HT1080 (cell line): ENCODE results near the gene CACNA1I. TPM values are rescaled to one million over a fixed set of nuclear protein-coding genes. Genes with fewer than 3 reads are reported as not detected.
"Not testable (repeated sequence)": the region's sequence is repeated elsewhere in the genome, so short reads cannot be mapped to it uniquely, and the experiment has no call there.

Experiments
- DNase-seq: peaks from one replicate; pipeline ENCODE4 v3.0.0-alpha.2; 2015; ENCODE audit warnings: low read depth
- polyA plus RNA-seq, 2 experiments: library from polyadenylated mRNA; depleted of rRNA; stranded (reverse); fragments of >200 nt; gene quantifications; 2 replicates each; pipeline ENCODE4 v1.2.3, GENCODE V29; 2015
- total RNA-seq: library from RNA; depleted of rRNA; stranded (reverse); fragments of >200 nt; shearing (Covaris generic); gene quantifications from 2 replicates; pipeline ENCODE4 v1.2.3, GENCODE V29; 2014; rRNA removed

The CACNA1I gene
- not detected in 2 replicates for total RNA-seq
- polyA plus RNA-seq (2015; cell fraction: cytosol; rRNA removed), result 0.01 TPM in 1 of 2 replicates, not detected in the other
- not detected in 2 replicates for polyA plus RNA-seq (2015; cell fraction: nucleus; rRNA removed)

DNA sequence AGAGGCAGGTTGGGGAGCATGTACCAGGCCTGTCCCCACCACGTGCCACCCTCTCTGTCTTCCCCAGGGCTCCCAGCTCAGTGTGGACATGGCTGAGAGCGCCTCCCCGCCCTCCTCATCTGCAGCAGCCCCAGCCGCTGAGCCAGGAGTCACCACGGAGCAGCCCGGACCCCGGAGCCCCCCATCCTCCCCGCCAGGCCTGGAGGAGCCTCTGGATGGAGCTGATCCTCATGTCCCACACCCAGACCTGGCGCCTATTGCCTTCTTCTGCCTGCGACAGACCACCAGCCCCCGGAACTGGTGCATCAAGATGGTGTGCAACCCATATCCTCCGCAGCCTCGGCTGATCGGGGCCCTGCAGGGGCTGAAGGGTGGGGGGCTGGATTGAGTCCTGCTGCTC lies at the start of gene CACNA1I:
Gene CACNA1I, plus strand, starts transcription at position 89 of the 400 bp plus-strand sequence. Its CDS starts 0 bp downstream, at position 89.
- no peak for DNase-seq

GRCh38 chr22:39521106-39521885 lies 49.3 kb upstream of the CACNA1I start:
- DNase-seq, result peak; percentile 71

GRCh38 chr22:39522091-39522490 lies 48.5 kb upstream of the CACNA1I start:
- DNase-seq, result not testable (repeated sequence)

DNA sequence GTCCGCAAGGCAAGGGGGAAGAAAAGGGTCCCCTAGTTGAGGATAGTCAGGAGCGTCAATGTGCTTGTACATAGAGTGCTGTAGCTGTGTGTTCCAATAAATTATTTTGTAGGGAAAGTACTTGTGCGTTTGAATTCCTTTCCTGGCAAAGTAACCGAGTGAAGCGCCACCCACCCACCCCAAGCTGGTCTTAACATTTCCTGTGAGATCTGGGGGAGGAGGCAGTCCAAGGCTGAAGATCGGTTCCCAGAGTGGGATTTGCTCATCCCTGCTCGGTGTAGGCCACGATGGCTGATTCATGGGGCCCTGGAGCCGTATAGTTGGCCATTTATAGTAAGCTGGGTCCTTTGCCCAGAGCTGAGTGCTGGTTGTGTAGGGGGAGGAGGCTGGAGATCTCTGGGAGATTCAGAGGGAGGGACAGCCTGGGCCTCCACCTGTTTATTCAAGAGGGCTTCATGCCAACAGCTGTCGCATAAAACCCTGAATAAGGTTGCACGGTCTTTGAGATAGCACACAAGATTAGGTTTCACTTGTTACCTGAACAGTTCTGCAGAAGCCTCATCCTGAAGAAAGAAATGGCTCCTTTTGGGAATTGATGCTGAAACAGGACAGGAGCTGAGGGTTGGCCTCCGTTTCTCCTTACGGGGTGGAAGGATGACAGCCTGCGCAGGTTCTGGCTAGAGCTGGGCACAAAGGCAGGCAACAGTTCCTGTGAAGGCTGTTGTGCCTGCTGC lies 47.8 kb upstream of the CACNA1I start:
- DNase-seq, result peak; percentile 48

DNA sequence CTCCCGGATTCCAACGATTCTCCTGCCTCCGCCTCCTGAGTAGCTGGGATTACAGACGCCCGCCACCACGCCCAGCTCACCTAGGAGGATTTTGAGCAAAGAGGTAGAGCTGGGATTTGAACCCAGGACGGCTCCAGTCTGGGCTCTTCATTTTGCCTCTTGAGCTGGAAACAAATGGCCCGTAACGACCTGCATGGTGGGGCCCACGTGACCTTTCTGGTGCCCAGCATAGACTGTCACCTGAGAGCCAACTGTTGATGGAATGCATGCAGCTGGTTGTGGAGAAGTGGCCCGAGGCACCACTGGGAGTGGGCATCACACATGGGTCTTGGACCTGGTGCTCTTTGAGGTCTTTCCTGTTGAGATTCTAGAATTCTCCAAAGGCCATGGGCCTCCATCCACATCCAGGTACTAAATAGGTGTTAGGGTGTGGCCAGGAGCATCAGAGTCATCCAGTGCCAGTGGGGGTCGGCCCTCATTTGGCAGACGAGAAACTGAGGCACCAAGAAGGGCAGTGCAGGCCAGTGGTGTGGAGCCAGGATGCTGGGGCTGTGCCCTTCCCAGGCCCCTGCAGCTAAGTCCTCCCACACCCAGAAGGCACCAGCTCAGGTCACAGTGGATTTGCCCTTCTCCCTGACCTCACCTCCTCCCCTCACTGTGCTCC lies 46.3 kb upstream of the CACNA1I start:
- DNase-seq, result no peak

DNA sequence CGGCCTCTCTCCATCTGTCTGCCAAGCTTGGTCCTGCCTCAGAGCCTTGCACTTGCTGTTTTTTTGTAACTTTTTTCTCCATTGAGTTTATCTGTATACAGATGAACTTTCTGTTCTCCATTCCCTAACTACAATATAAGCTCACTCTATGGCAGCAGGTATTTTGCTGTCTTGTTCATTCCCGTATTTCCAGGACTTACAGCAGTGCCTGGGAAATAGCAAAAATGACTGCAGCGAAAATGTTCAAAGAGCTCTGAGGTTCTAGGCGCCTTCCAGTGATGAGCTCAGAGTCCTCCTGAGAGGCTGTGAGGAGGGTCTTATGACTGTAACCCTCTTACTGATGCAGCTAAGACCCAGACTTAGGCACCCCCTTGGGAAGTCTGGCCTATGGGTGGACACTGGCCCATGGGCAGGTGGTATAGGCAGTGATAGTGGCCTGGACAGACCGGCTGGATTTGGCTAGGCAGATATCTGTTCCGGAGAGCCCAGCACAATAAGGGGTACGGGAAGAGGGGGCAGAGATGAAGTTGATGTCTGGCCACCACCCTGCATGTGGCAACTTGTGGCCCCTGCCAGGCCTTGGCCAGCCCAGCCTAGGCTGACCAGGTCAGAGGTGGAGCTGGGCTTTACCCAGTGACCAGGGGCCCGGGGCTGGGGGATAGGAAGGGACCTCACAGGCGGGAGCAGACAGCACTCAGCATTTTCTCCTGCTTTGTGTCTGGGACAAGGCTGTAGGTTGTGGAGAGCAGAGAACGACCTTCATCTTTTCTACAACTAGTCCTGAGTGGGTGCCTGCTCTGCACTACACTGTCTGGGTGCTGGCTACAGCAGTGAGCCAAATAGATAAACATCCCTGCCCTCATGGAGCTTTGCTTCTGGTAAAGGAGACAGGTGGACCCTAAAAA lies 45.5 kb upstream of the CACNA1I start:
- DNase-seq, result no peak

DNA sequence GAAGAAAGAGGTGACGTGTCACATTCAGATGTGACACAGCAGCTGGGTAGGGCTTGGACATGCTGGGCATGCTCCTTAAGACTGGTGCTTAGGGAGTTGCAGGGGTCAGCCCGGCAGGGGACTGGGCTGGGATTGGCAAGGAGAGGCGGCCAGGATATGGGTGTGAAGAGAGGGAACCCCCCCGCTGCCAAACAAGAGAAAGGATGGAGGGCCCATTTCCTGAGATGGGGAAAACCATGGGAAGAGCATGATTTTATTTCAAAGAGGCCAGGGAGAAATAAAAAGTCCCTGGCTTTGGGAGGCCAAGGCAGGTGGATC lies 44.9 kb upstream of the CACNA1I start:
- no peak for DNase-seq

- DNase-seq, result peak; percentile 42
Measured at GRCh38 chr22:39526736-39527171, 43.8 kb upstream of the CACNA1I start.

- DNase-seq, result no peak
Measured at GRCh38 chr22:39527481-39527961, 43.0 kb upstream of the CACNA1I start.

DNA sequence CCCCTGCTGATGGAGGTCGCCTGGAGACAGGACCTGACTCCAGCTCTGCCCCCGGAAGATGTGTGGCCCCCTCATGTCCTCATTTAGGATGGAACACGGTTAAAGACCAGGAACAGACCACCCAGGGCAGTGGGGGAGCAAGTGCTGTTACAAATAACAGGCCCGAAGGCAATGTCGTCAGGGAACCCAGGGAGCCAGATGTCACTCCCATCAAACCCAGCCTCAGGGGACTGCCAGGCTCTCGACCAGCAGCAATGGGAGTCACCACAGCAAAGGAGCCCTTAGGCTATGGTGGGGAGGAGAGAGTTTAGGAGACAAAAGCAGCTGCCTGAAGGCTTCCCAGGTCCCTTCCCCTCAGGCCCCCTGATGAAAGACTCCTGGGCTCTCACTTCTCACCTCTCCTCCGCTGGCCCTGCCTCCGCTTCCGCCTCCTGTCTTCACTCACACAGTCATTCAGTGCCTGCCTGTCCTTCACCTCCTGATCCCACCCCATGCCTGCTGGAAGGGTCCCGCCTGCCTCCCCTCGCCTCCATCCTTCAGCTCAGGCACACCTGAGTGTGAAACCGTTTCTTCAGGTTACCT lies 42.4 kb upstream of the CACNA1I start:
- DNase-seq, result no peak

DNA sequence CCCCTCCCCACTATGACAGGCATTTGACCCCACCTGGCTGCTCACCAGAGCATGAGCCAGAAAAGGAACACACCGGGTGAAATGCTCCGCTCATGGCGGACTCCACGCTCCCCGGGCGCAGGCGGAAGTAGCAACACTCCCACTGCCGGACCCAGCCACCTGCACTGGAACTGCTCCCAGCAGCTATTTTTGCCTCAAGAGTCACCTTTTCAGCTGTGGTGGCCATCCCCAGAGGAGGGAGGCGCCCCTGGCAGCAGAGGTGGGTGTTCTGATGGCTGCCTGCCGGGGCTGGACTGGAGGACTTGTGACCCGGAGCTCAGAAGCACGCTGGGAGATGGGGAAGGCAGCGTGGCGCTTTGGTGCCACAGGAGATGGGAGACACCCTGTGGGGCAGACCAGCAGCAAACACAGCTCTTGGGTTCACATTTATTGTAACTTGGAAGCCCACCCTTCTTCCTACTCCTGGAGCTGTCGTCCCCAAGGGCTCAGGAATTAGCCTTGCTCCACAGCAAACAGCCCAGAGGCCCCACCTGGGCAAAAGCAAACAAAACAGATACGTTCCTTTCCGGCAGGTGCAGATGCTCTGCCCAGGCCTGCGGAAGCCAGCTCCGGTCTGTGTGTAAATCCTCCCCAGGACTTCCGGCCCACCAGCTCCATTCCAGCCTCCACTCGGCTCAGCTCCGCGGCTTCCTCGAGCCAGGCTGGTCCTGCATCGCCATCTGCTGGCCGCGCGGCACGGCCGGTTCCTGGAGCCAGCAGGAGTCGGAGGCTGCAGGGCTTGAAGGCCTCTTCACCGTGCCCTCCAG lies 41.7 kb upstream of the CACNA1I start:
- DNase-seq, result peak; percentile 85

DNA sequence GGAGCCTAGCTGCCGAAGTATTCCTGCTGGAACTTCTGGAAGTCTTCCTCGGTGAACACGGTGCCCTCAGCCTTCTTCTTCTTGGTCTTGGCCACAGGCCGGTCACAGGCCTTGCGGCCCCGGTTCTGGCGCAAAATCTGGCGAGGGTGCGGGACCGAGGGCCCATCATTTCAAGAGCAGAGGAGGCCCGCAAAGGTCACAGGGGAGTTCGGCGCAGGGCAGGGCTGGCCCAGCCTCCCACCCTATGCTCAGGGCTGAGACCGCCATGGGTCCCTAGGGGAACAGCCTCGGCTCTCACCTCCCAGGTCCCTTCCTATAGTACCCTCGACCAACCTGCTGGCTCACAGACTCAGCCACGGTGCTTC lies 41.1 kb upstream of the CACNA1I start:
- DNase-seq, result no peak

DNA sequence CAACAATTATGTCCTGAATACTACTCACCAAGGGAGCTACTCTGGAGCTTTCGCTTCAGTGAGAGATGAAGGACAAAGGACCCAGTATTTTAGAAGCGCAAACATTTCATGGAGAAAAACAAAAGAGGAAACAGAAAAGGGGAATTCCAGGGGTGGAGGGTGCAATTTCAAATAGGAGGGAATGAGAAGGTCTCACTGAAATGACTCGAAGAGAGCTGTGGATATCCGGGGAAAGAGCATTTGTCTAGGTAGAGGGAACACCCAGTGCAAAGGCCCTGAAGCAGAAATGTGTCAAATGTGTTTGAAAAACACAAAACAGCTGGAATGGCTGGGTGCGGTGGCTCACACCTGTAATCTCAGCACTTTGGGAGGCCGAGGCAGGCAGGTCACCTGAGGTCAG lies 40.4 kb upstream of the CACNA1I start:
- no peak for DNase-seq

DNA sequence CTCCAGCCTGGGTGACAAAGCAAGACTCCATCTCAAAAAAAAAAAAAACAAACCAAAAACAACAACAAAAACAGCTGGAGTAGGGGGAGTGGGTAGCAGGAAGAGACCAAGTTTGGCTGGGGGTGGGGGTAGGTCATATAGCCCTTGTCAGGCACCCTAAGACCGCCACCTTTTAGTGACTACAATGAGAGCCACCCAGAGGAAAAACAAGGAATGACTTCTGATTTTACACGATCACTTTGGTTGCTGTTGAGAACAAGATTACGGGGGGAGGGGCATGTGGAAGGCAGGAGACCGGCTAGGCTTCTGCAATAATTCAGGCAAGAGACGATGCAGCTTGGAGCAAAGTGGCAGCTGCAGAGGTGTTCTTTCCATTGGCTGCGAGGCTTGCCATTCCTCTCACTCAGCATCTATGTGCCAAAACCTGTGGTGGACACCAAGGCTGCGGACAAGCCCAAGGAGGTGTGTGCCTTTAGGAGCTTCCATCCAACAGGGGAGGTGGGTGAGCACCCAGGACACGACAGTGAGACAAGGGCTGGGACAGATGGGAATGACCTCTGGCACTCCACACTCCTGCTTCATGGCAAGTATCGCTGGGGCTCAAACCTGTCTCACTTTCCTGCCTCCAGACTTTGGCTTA lies 39.7 kb upstream of the CACNA1I start:
- peak; percentile 54 for DNase-seq

DNA sequence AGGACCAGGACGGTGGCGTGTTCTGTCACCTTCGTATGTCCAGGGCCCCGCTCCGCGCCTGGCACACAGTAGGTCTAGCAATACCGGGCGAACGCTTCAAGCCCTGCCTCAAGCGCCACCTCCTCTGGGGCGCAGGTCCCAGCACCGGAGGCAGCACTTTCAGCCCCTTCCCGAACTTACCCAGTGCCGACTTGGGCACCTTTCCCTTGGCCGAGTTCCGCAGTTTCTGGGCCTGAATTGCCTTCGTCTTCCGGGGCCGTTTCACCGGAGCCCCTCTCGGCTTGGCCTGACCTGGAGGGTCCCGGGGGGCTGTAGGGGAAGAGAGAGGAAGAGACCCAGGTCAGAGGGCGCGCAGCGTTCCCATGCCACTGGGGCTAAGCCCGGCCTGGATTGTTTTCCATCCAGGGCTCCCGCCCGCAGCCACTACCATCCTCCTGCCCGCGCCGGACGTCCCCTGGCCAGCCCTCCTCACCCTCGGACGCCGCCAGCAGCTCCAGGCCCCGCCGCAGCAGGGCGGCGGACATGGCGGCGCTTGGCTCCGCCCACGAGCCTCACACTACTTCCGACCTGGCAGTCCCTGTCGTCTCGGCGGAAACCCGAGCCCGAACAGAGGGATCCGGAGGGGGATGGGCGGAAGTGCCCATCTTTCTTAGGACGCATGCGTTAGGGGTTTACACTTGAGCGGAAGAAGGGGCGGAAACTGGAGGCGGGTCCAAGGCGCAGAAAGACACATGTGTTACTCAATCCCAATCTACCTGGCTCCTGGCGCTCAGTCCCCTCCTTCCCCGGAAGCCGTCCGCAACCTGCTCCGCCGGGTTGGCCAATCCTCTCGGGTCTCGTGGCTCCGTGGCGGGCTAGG lies 38.1 kb upstream of the CACNA1I start, which contains the start of gene RPS19BP1:
Gene RPS19BP1, minus strand, starts transcription at position 534 of the 859 bp plus-strand sequence. Its CDS starts 10 bp downstream, at position 524.
- DNase-seq, result peak; percentile 100

DNA sequence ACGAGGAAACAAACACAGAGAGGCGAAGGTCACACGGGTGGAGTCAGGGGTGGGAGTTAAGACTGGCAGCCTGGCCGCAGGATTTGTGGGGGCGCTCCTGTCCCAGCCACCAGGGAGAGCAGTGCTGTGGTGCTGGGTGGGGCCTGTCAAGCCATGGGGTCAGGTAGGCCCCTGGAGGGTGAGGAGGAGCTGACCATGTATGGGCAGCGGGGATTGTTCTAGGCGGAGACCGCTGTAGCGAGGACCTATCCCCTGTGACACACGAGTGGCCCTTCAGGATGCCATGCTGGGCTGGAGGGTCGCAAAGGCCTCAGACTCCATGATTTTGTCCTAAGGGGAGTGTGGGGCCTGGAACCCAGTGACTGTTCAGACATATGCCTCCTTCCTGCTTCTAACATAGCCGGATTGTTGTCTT lies 36.5 kb upstream of the CACNA1I start:
- no peak for DNase-seq

GRCh38 chr22:39534591-39535356 lies 35.8 kb upstream of the CACNA1I start:
- peak; percentile 61 for DNase-seq
